Stimulated activated CD4-positive, alpha-beta T cell treated with anti-CD3 and anti-CD28 coated beads, Interleukin-4, amount 100 ng/mL, for 48 hours (primary cell): ENCODE data around the gene SPATA20.

Experiments
- DNase-seq, 2 donors: peaks; one replicate each; pipeline ENCODE4 v3.0.0-alpha.2; 2020; ENCODE audit warnings: low read depth in 2 of 2

Gene SPATA20

DNA sequence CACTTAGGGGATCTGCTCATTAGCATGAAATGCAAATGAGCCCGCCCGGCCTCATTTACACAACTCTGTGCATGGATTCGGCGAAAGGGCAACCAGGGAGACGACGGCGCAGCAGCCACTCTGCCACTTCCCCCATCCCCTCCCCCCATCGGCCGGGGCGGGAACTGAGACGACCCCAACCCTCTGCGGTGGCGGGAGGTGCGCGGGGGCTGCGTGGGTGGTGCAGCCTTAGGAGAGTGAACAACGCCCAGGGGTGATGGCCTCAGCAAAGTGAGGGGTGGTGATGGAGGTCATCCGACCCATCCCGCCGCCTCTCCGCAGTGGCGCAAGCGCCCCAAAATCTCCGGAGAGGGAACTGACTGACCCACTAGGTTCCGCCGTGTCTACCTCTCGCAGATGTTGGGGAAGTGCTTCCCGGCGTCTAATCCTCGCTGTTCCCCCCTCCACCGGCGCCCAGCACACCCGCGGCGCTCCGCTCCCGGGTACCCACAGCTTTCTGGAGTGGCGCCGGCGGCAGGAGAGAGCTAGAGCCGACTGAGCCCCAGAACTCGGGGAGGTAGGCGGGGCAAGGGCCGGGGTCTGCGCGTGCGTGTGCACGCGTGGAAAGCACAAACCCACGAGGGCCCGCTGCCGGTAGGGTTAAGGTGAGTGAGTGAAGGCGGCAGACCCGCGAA, 12.1 kb downstream of the SPATA20 start:
- DNase-seq = no peak

DNA sequence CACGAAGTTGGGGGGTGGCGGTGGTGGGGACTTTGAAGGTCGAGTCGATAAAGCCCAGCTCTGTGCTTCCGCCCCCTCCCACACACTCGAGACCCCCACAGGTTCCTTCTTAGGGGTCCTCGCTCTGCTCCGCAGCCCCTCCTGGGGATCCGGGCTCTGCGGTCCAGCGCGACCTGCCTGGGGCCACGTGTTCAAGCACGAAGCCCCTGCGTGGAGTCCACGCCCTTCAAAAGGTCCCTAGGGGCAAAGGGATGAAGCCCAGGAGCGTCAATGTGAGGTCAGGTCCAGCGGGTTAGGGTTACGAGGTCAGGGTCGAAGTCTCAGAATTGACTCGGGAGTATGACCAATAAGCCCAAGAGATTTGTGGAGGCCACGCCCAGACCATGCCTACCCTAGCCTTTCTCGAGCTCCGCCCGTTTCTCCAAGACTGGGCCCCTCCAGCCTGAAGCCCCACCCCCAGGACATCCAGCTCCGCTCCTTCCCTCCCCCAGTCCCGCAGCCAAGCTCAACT, 12.8 kb downstream of the SPATA20 start:
- DNase-seq = peak; percentile 25 to 34

GRCh38 chr17:50560185-50560824, 13.3 kb downstream of the SPATA20 start, which contains the start of gene CACNA1G:
Gene CACNA1G (plus strand): TSS chr17:50560715. CDS start chr17:50561460, 745 bp downstream.
- DNase-seq = peak; percentile 83 to 87

DNA sequence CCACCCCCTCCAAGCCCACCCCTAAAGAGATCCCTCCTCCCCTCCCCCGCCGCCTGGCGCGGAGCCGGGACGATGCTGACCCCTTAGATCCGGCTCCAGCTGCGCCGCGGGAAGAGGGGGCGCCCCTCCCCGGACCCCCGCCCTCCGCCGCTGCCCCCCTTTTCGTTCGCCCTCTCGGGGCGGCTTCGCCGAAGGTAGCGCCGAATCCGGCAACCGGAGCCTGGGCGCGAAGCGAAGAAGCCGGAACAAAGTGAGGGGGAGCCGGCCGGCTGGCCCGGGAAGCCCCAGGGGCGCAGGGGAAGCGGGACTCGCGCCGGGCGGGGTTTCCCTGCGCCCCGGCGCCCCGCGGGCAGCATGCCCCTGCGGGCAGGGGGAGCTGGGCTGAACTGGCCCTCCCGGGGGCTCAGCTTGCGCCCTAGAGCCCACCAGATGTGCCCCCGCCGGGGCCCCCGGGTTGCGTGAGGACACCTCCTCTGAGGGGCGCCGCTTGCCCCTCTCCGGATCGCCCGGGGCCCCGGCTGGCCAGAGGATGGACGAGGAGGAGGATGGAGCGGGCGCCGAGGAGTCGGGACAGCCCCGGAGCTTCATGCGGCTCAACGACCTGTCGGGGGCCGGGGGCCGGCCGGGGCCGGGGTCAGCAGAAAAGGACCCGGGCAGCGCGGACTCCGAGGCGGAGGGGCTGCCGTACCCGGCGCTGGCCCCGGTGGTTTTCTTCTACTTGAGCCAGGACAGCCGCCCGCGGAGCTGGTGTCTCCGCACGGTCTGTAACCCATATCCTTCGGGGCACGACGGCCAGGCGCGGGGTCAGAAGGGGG, 14.2 kb downstream of the SPATA20 start:
- DNase-seq = no peak

DNA sequence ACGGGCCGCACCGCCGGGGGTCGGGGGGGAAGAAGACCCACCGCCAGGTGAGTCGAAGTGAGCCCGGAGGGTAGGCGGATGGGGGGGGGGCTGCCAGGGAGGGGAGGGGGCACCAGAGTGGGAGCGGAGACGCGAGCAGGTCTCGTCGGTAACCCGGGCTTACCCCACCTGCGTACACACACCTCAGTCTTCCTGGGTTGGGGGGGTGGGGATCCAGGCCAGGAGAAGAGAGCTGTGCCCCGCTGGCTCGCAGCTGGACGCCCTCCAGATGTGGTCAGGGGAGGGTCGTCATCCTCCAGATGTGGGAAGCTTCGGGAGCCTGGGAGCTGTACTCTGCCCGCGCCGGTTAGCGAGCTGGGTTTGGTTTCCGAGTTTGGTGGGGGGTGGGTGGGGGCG, 14.8 kb downstream of the SPATA20 start:
- DNase-seq = no peak

- no peak for DNase-seq
Measured at GRCh38 chr17:50562242-50563091, 15.5 kb downstream of the SPATA20 start.

GRCh38 chr17:50563092-50563511, 16.1 kb downstream of the SPATA20 start:
- no peak for DNase-seq

- DNase-seq = no peak
Measured at GRCh38 chr17:50564916-50565315, 17.9 kb downstream of the SPATA20 start.

DNA sequence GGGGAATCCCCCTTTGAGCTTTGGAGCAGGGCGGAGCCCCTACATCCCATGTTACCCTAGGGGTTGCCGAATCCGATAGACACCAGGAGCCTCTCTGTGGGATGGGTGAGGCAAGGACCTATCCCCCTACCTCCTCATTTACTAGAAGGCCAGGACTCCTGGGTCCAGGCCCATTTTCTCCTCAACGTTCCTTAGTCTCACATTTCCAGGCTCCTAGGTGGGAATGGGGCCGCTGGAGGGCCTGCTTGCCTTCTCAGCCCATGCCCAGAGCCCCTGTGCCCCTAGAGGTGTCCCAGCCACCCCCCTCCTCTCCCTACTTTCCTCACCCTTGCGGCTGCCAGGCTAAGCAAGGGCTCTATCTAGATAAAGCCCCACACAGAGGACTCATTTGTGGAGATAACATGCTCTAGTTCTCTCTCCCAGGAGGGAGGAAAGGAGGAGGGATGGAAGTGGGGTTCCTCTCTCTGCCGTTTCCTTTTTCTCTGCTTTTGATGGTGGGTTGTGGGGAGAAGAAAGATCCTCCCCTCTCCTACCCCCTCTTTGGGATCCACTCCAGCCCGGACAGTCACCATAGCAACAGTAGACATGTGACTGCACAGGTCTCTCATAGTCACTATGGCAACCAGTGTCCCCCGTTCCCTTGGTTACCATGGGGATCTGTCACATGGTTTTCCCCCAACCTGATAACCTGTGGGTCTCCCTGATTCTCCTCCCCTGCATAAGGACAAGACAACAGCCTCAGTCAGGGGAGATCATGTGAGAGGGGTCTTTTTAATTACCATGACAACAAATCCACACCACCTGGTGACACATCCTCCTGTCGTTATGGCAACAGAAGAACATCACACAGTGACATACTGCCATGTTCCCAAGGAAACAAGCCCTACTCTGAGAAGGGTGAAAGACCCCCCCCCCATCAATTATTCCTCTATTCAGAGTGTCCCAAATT, 18.7 kb downstream of the SPATA20 start:
- no peak for DNase-seq

DNA sequence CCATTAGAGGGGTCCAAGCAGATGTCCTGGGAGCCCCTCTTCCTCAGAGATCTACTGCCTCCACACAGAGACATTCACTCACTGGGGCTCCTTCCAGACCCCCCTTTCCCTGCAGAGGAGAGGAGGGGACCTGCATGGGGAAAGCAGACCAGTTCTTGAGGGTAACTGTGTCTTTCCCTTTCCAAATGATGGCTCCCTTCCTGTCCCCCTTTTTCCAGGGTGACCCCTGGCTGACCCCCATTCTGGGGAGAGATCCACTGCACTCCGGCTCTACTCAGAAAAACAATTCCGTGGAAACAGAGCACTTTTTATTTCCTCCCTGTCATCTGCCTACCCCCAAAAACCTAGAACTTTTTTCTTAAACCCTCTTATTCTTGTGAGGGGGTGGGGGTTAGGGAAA, 19.9 kb downstream of the SPATA20 start:
- no peak for DNase-seq

- DNase-seq = no peak
Measured at GRCh38 chr17:50568659-50569058, 21.7 kb downstream of the SPATA20 start.

GRCh38 chr17:50569592-50569991, 22.6 kb downstream of the SPATA20 start:
- DNase-seq = no peak

- no peak for DNase-seq
Measured at GRCh38 chr17:50570032-50570431, 23.1 kb downstream of the SPATA20 start.

GRCh38 chr17:50570528-50570927, 23.6 kb downstream of the SPATA20 start:
- DNase-seq = no peak

GRCh38 chr17:50571681-50572080, 24.7 kb downstream of the SPATA20 start:
- no peak for DNase-seq

DNA sequence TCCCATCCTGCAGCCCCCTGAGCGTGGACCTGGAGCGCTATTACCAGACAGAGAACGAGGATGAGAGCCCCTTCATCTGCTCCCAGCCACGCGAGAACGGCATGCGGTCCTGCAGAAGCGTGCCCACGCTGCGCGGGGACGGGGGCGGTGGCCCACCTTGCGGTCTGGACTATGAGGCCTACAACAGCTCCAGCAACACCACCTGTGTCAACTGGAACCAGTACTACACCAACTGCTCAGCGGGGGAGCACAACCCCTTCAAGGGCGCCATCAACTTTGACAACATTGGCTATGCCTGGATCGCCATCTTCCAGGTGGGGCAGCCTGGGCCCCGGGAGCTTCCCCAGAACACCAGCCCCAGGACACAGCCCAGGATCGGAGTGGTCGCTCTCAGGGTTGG, 25.6 kb downstream of the SPATA20 start:
- no peak for DNase-seq

DNA sequence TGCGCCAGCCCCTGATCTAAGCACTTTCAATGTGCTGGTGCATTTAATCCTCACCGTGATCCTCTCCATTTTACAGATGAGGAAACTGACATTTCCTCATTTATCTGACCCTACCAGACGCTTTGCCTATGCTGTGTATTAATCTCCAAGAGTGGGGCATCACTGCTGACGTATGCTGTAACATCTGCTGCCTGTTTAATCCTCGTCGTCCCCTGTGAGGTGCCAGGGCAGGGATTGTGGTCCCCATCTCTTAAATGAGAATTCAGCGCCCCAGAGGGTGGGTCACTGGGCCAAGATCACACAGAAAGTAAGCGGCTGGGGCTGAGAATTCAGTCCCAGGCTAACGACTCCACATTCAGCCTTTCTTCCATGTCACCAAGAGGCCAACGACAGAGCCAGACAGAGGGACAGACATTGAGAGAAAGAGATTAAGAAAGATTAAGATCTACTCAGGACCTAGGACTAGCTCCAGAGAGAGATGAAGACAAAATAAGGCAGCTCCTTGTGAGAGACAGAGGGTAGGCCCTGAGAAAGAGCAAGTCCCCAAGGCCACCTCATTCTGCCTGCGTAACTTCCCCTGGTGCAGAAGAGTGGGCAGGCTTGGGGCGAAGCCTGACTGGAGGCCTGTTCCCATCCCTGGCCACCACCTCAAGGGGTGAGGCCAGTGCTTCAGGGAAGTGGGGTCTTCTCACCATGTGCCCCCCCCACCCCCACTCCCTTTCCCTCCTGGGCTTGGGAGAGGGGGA, 27.1 kb downstream of the SPATA20 start:
- no peak for DNase-seq

DNA sequence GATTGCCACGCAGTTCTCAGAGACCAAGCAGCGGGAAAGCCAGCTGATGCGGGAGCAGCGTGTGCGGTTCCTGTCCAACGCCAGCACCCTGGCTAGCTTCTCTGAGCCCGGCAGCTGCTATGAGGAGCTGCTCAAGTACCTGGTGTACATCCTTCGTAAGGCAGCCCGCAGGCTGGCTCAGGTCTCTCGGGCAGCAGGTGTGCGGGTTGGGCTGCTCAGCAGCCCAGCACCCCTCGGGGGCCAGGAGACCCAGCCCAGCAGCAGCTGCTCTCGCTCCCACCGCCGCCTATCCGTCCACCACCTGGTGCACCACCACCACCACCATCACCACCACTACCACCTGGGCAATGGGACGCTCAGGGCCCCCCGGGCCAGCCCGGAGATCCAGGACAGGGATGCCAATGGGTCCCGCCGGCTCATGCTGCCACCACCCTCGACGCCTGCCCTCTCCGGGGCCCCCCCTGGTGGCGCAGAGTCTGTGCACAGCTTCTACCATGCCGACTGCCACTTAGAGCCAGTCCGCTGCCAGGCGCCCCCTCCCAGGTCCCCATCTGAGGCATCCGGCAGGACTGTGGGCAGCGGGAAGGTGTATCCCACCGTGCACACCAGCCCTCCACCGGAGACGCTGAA, 28.7 kb downstream of the SPATA20 start:
- DNase-seq = no peak

DNA sequence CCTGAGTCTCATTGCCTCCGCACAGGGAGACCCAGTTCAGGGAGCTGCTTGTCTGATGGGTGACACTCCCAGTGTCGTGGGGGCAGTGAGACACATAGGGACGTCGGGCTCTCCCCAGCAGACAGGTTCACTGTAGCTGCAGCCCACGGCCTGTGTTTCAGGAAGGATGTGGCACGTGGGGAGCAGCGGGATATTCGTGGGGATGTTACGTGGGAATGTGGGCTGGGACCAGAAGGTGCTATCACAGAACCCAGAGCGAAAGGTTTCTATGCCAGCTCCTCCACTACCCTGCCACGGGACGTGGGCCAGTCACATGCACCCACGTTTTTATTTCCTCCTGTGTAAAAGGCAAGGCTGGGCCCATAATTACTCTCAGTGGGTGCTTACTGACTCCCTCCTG, 29.9 kb downstream of the SPATA20 start:
- DNase-seq = no peak
